ENCODE results near the gene GRN. TPM values are rescaled to one million over a fixed set of nuclear protein-coding genes. Genes with fewer than 3 reads are reported as not detected.

GRN gene
- total and polyA plus RNA-seq, 2 of the 8 experiments (the other 6 are each of a cell fraction or from before 2014, with no cell fraction given), result 108 to 387 TPM

DNA sequence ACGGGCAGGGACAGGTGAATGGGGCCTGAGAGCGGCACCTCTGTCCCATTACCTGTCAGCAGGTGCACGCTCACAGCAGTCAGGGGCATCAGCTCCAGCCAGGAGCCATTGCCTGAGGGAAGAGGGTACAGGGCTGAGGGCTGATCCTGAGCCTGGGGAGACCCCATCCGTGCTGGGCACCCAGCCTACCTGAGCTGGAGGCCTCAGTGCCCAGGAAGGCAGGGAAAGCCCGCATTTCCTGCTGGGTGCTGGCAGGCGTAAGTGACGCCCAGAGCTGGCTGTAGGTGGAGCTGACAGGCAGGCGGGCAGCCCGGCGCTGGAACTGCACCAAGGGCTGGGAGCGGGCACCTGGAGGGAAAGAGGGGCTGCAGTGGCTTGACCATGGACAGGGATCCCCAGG, 11.1 kb downstream of the GRN start:
- H3K79me2 ChIP-seq (ENCODE audit: control insufficient read depth in 1 of 2, insufficient read depth in 2 of 2, low read length in 2 of 2), result peaks cover 0 to 7% of the 10 kb centered on the region in 2 experiments; a peak in 1 of 4 replicates
- FAIRE-seq (no peak), DNase-seq (ENCODE audit: low read depth in 1 of 2, low spot score in 2 of 2) (no peak)
- WGBS, 2 experiments (ENCODE audit: extremely low coverage in 1 of 2, insufficient coverage in 1 of 2, insufficient read length in 1 of 2, insufficient replicate concordance in 2 of 2, low coverage in 1 of 2, low lambda C conversion rate in 2 of 2, missing lambda C conversion rate in 1 of 2), result 91% methylated on average over 11 of the region's 11 CpGs; no CpG with 5 or more reads in 1 of the 2 experiments
- no peak overlapping the region for H3K4me3 ChIP-seq (ENCODE audit: extremely low read depth in 1 of 4, insufficient read depth in 2 of 4, low read depth in 3 of 4, low read length in 4 of 4)
- no peak overlapping the region for H3K14ac ChIP-seq (ENCODE audit: insufficient read length)
- no peak overlapping the region for H3K9ac ChIP-seq (replicated peaks in 1 of 4; ENCODE audit: extremely low read depth in 1 of 4, low read depth in 3 of 4, low read length in 3 of 4)
- H3K9me3 ChIP-seq (ENCODE audit: insufficient read depth in 2 of 2, low read depth in 1 of 2, low read length in 1 of 2), result no peaks in the 10 kb centered on the region
- no peak overlapping the region for H2BK12ac ChIP-seq (ENCODE audit: low read depth, low read length)
- peaks cover under 1 to 30% of the 10 kb centered on the region in 2 experiments for H4K20me1 ChIP-seq (replicated peaks in 1 of 2; ENCODE audit: control insufficient read depth in 1 of 2, insufficient read depth in 2 of 2, low read length in 2 of 2)
- H2AK5ac ChIP-seq (ENCODE audit: low read depth, low read length), result no peak overlapping the region
- no peak overlapping the region for H3K18ac ChIP-seq (ENCODE audit: extremely low read depth, low read length)
- no peak overlapping the region for H2BK20ac ChIP-seq (ENCODE audit: low read length)
- peaks cover under 1 to 20% (median 9%) of the 10 kb centered on the region in 4 experiments for H3K4me1 ChIP-seq (replicated peaks in 1 of 4; ENCODE audit: control insufficient read depth in 3 of 4, insufficient read depth in 4 of 4, low read length in 3 of 4)
- peaks cover 9% of the 10 kb centered on the region for H3K79me1 ChIP-seq (ENCODE audit: low read depth, low read length)
- H3K36me3 ChIP-seq (ENCODE audit: control insufficient read depth in 2 of 4, insufficient read depth in 4 of 4, low read length in 3 of 4), result peaks cover 0 to 6% (median 3%) of the 10 kb centered on the region in 4 experiments; a peak in 4 of 8 replicates
- H2BK120ac ChIP-seq (replicated peaks; ENCODE audit: low read depth, low read length), result no peak overlapping the region
- no peak overlapping the region for H3K56ac ChIP-seq (replicated peaks; ENCODE audit: insufficient read length, low read depth, low read length)
- CTCF ChIA-PET (ENCODE audit: partially characterized antibody), result interaction anchor here (1.4 to 10.1 kb wide), 7 partner anchors 12 to 187 kb away, joined by 3 to 177 read pairs (median 19); partner anchors contain the start of genes ASB16 and GRN
- peaks cover 8% of the 10 kb centered on the region; the same call in 1 of the 2 replicates for H3K23me2 ChIP-seq (ENCODE audit: low read depth, low read length)
- H3K4ac ChIP-seq (replicated peaks; ENCODE audit: insufficient read length, low read depth, low read length), result no peak overlapping the region
- no peak overlapping the region for H3K27ac ChIP-seq (ENCODE audit: low read depth, low read length)
- H2BK5ac ChIP-seq (ENCODE audit: low read depth, low read length), result no peak overlapping the region
- no peak overlapping the region for H4K8ac ChIP-seq (ENCODE audit: extremely low read depth, insufficient read depth, low read length)
- POLR2A ChIA-PET (ENCODE audit: partially characterized antibody), result interaction anchor here (1.0 to 1.2 kb wide), 3 partner anchors 10 to 32 kb away, joined by 3 to 5 read pairs (median 3); no protein-coding TSS in a partner anchor
- no peak overlapping the region for H2AFZ ChIP-seq (ENCODE audit: low read length)
- H3K27me3 ChIP-seq (replicated peaks in 1 of 4; ENCODE audit: control insufficient read depth in 3 of 4, extremely low read depth in 1 of 4, insufficient read depth in 3 of 4, low read length in 3 of 4), result no peaks in the 10 kb centered on the region; a peak in 2 of 7 replicates
- no peak overlapping the region for H4K91ac ChIP-seq (replicated peaks; ENCODE audit: insufficient read length, low read length)
- no peak overlapping the region for H3K4me2 ChIP-seq (ENCODE audit: insufficient read depth in 1 of 2, low read depth in 2 of 2, low read length in 2 of 2)
- no peak overlapping the region for H2BK15ac ChIP-seq (ENCODE audit: low read length)
- H4K5ac ChIP-seq (ENCODE audit: insufficient read length, low read depth, low read length), result no peak overlapping the region
- TF ChIP-seq CHD1 (IDR thresholded peaks at IDR 0.05; ENCODE audit: low read depth, low read length) (no peak), RAD21 (IDR thresholded peaks at IDR 0.05 in 1 of 2, conservative IDR thresholded peaks at IDR 0.05 in 1 of 2; ENCODE audit: low read depth in 2 of 2, low read length in 2 of 2) (peak in 1 of 2 experiments; percentile 38; a peak in 1 of 4 replicates), NRF1 (IDR thresholded peaks at IDR 0.05; ENCODE audit: low read depth, low read length) (no peak), TAF1 (IDR thresholded peaks at IDR 0.05; ENCODE audit: low read depth, low read length) (no peak)
- no peak overlapping the region for H3K23ac ChIP-seq (ENCODE audit: insufficient read length)
